Retinal pigment epithelial cell (primary cell): ENCODE results near the gene PDHX.

Experiments
- DNase-seq: peaks from one replicate; pipeline ENCODE4 v3.0.0-alpha.2; 2010; ENCODE audit warnings: low read depth
- H3K4me3 ChIP-seq: 2 replicates; pipeline ENCODE4 v1.5.1; 2011; ENCODE audit warnings: mild to moderate bottlenecking, low read length, control low read depth, moderate library complexity
- CTCF ChIP-seq: conservative IDR thresholded peaks from 2 replicates; pipeline ENCODE4 v1.5.1; 2011; ENCODE audit warnings: low read depth, low read length, control low read depth, inconsistent platforms

The PDHX gene

DNA sequence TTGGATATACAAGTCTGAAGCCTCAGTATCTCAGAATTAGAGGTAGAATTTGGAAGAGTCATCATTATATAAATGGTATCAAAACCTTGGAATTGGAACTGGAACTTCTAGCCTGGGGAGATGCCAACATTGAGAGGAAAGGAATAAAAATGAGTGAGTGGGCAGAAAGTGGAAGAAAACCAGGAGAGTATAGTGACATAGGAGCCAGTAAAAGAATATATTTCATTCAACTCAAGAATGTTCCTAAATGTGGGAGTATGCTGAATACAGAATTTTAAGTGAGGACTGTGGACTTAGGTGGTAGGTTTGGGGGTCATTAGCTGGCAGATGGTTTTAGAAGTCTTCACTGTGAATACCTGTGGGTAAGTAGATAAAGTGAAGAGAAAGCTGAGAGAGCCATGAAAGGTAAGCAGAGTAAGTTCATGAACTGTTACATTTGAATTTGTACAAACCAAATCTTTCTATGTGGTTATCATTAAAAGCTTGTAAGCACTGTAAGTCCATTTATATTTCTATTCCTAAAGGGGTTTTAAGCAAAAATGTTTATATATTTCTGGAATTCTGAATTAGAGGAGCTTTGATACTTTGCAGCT is 60.2 kb downstream of the PDHX start:
- no peak for TF ChIP-seq CTCF
- H3K4me3 ChIP-seq: no peak overlapping the region
- no peak for DNase-seq

- TF ChIP-seq CTCF: no peak
- no peak for DNase-seq
- H3K4me3 ChIP-seq: no peak overlapping the region
Measured at GRCh38 chr11:34977089-34977912, 60.9 kb downstream of the PDHX start.

DNA sequence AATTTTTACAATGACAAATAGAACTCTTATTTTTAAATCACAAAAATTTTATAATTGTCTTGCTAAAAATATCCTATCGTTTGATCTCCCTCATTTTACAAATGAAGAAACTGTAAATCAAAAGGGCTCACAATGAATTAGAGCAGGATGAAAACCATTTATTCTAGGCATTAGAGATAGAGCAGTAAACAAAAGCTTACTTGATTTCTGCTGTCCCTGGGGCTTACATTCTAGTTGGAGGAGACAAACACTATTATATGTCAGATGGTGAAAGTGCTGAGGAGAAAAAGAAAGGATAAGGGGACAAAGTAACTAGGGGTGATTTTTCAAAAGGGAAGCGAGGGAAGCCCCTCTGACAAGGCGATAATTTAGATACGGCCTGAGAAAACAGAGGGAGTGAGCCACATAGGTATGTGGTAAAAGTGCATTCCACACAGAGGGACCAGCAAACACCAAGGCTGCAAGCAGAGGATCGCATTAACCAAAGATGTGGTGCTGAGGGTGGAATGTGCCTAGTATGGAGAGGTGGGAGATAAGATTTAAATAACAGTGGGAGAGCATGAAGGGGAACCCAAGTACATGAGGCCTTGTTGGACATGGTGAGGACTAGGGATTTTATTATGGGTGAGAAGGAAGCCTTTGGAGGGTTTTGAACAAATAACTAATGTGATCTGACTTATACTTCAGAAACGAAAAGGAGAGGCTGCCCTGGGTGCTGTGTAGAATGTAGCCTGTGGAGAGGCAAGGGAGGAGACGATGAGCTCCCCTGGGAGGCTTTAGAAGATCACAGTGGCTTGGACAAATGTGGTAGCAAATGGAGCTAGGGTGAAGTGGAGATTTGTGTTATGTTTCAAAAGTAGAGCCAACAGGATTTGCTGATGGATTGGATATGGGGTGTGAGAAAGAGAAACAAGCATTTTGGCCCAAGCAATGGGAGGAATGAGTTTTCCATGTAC is 62.1 kb downstream of the PDHX start:
- no peak for TF ChIP-seq CTCF
- no peak for DNase-seq
- H3K4me3 ChIP-seq: no peak overlapping the region

DNA sequence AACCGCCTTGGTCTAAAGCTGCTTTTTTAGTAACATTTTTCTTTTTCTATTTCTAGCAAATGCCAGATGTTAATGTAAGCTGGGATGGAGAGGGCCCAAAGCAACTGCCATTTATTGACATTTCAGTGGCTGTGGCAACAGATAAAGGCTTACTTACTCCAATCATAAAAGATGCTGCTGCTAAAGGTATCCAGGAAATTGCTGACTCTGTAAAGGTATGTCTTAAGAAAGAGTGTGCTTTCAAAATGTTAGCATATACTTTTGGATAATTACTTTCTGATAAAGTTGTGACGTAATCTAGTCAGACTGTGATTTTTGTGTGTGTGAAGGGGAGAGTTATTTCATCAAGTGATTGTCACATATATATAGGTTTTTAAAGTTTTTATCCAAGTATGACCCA is 68.1 kb downstream of the PDHX start:
- H3K4me3 ChIP-seq: no peak overlapping the region
- no peak for DNase-seq
- TF ChIP-seq CTCF: no peak

- no peak for TF ChIP-seq CTCF
- DNase-seq: no peak
Measured at GRCh38 chr11:34986883-34987520, 70.6 kb downstream of the PDHX start.

DNA sequence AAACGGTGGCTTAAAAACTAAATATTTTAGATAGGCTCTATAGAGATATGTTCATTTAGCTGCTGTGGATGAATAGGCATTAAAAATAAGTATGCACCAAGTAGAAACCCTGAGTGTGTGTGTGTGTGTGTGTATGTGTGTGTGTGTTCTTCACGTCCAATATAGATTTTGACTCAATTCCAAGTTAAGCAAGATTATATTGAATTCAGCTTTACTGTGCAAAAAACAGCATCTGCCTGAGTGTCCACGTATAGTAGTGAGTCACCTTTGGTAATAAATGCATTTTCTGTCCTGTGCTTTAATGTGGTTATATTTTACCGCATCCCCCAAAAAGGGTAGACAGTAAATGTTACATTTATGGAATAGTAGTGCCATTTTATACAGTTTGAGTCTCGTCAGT is 71.2 kb downstream of the PDHX start:
- TF ChIP-seq CTCF: no peak
- DNase-seq: no peak
- no peak overlapping the region for H3K4me3 ChIP-seq

More at GRCh38 chr11:34986883-34987520, 70.6 kb downstream of the PDHX start:
- no peak overlapping the region for H3K4me3 ChIP-seq
